IPS-20b (cell line): Measurements from ENCODE around the gene AGK.

ENCODE experiments used
- H3K27ac ChIP-seq: one replicate; pipeline ENCODE4 v1.5.1; 2013; ENCODE audit warnings: low read length
- H3K27me3 ChIP-seq: 2 replicates; pipeline ENCODE4 v1.6.1; 2013; ENCODE audit warnings: mild to moderate bottlenecking, low read length, inconsistent platforms; ENCODE audit not compliant: insufficient read depth
- H3K36me3 ChIP-seq: 2 replicates; pipeline ENCODE4 v1.6.1; 2013; ENCODE audit warnings: low read depth, mild to moderate bottlenecking, inconsistent platforms, low read length, moderate library complexity; ENCODE audit not compliant: insufficient read depth
- H3K4me1 ChIP-seq: 2 replicates; pipeline ENCODE4 v1.6.1; 2013; ENCODE audit warnings: mild to moderate bottlenecking, control low read depth, inconsistent platforms, low read length, moderate library complexity; ENCODE audit not compliant: insufficient read depth
- H3K4me3 ChIP-seq: 2 replicates; pipeline ENCODE4 v1.5.1; 2013; ENCODE audit warnings: mild to moderate bottlenecking, low read length, inconsistent platforms
- H3K9ac ChIP-seq: 2 replicates; pipeline ENCODE4 v1.6.1; 2013; ENCODE audit warnings: low read depth, mild to moderate bottlenecking, inconsistent platforms, low read length, moderate library complexity
- H3K9me3 ChIP-seq: 2 replicates; pipeline ENCODE4 v1.6.1; 2013; ENCODE audit warnings: mild to moderate bottlenecking, low read depth, low read length, inconsistent platforms; ENCODE audit not compliant: insufficient read depth

The AGK gene, protein sequence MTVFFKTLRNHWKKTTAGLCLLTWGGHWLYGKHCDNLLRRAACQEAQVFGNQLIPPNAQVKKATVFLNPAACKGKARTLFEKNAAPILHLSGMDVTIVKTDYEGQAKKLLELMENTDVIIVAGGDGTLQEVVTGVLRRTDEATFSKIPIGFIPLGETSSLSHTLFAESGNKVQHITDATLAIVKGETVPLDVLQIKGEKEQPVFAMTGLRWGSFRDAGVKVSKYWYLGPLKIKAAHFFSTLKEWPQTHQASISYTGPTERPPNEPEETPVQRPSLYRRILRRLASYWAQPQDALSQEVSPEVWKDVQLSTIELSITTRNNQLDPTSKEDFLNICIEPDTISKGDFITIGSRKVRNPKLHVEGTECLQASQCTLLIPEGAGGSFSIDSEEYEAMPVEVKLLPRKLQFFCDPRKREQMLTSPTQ

DNA sequence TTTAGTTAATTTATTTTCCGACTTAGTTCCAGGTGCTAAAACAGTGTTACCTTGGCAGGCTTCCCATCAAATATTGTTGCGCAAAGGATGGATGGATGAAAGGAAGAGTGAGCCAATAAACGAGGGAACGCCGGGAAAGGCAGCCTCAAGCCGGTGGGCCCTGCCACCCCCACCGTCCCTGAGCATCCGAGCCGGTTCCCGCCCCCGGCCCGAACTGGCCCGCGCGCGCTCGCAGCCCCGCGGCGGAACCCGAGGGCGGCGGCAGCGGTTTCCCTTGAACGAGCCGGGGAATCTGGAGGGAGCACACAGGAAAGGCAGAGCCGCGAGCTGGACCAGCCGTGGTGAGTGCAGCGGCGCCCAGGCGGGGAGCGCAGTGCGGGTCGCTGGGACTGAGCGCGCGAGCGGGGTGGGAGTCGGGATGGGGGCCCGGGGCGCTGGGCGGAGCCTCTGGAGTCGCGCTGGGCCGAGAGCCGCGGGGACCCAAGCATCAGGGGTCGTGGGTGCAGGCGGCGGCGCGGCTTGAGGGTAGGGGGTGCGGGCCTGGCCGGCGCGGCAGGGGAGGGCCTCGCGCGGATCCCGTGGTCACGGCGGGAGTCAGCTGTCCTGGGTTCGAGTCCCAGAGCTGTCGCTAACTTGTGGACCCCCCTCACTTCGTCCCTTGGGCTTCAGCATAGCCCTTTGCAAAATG is at the start of gene AGK:
TSS of gene AGK (plus strand) at position 317 of the 688 bp plus-strand sequence. CDS start 4,057 bp downstream, outside the sequence.
- H3K27me3 ChIP-seq, result no peaks in the 10 kb centered on the region
- peaks cover 10% of the 10 kb centered on the region; the same call in 1 of the 2 replicates for H3K36me3 ChIP-seq
- H3K4me1 ChIP-seq, result no peaks in the 10 kb centered on the region
- no peaks in the 10 kb centered on the region for H3K9me3 ChIP-seq
- H3K9ac ChIP-seq, result peak within 1 kb of the TSS; percentile 72; the same call in 1 of the 2 replicates
- H3K4me3 ChIP-seq, result peak within 1 kb of the TSS; percentile 78
- no peak within 1 kb of the TSS for H3K27ac ChIP-seq

DNA sequence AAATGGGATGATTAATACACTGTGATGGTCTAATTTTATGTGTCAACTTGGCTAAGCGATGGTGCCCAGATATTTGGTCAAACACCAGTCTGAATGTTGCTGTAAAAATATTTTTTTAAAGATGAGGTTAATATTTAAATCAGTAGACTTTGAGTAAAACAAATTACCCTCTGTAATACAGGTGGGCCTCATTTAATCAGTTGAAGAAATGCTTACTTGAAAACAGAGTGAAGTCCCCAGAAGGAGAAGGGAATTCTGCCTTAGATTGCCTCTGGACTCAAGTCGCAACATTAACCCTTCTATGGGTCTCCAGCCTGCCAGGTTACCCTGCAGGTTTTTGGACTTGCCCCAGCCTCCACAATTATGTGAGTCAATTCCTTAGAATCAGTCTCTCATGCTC is 49.8 kb upstream of the AGK start:
- H3K4me1 ChIP-seq, result peaks cover 5% of the 10 kb centered on the region; the same call in 1 of the 2 replicates
- H3K27ac ChIP-seq, result no peak overlapping the region
- H3K4me3 ChIP-seq, result no peak overlapping the region
- H3K9me3 ChIP-seq, result no peaks in the 10 kb centered on the region
- H3K27me3 ChIP-seq, result no peaks in the 10 kb centered on the region; the same call in 1 of the 2 replicates
- no peaks in the 10 kb centered on the region for H3K36me3 ChIP-seq
- H3K9ac ChIP-seq, result no peak overlapping the region

DNA sequence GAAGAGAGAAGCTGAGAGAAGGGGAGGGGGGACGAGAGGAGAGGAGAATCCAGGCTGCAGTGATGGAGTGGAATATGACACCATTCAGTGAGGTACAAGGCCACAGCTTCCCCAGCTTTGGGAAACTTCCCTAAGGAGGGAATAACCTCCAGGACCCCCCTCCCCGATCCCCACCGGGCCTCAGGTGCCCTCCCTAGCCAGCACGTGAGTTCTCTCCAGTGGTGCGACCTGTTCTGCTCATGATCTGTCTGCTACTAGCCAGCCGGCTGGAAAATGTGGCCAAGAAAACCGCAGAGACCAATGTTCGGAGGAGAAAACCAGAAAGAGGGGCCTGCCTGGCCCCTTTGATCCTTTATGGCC is 39.9 kb upstream of the AGK start:
- peaks cover 14% of the 10 kb centered on the region for H3K4me1 ChIP-seq
- peak overlapping the region; percentile 89; the same call in 1 of the 2 replicates for H3K9ac ChIP-seq
- H3K27ac ChIP-seq, result peak overlapping the region; percentile 44
- H3K27me3 ChIP-seq, result peaks cover 20% of the 10 kb centered on the region
- H3K9me3 ChIP-seq, result peaks cover 3% of the 10 kb centered on the region; the same call in 1 of the 2 replicates
- H3K4me3 ChIP-seq, result peak overlapping the region; percentile 82
- peaks cover 5% of the 10 kb centered on the region; the same call in 1 of the 2 replicates for H3K36me3 ChIP-seq

DNA sequence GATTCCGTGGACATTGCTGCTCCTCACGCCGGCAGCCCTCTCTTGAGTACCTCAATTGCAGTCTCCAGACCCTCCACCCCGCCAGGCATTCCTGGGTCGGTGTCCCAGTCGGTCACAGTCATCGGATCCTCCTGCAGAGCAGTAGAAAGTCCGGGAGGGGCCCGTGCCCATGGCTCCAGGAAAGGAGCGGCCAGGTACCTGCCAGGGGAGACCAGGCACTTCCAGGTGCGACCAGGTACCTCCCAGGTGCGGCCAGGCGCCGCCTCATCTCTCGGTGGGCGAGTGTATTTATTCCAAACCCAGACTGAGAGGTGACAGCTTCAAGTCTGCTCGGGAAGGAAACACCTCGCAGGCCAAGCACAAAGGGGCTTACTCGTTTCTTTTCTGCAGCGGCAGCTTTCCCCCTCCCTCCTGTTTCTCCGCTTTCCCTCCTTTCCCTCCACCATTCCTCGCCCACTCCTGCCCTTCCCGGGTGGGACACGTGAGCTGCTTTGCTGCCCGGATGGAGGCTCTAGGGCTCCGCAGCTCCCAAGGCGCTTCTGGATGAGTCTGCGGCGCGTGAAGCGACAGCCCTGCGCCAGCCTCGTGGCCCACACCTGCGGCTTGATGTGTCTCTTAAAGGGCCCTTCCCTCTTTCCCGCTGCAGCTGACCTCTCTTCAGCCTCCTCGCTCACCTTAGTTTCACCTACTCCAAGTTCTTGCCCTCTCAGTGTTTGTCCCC is 39.4 kb upstream of the AGK start:
- peak overlapping the region; percentile 44 for H3K27ac ChIP-seq
- H3K4me3 ChIP-seq, result peak overlapping the region; percentile 82
- H3K9ac ChIP-seq, result peak overlapping the region; percentile 89; the same call in 1 of the 2 replicates
- H3K27me3 ChIP-seq, result peaks cover 20% of the 10 kb centered on the region
- H3K36me3 ChIP-seq, result peaks cover 5% of the 10 kb centered on the region; the same call in 1 of the 2 replicates
- peaks cover 14% of the 10 kb centered on the region for H3K4me1 ChIP-seq
- H3K9me3 ChIP-seq, result peaks cover 3% of the 10 kb centered on the region; the same call in 1 of the 2 replicates

DNA sequence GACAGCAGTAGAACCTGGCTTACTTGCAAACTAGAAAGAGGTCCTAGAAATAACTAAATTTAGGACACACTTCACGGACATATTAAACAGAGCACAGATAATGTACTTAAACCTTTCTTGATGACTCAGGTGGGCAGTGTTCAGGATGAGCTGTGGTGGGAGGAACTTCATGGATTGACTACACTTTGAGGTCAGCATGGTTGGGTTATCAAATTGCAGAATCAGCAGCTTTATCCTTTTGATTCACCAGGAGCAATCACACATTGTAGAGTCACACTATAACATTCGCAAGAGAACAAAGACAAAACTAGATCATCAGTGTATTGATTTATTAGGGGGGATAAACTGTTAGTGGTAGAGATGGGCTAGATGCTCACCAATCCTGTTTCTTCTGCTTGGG is 38.6 kb upstream of the AGK start:
- peaks cover 14% of the 10 kb centered on the region for H3K4me1 ChIP-seq
- peaks cover 20% of the 10 kb centered on the region for H3K27me3 ChIP-seq
- H3K4me3 ChIP-seq, result peak overlapping the region; percentile 82; the same call in 1 of the 2 replicates
- peaks cover 5% of the 10 kb centered on the region; the same call in 1 of the 2 replicates for H3K36me3 ChIP-seq
- H3K9ac ChIP-seq, result peak overlapping the region; percentile 89; the same call in 1 of the 2 replicates
- H3K9me3 ChIP-seq, result peaks cover 3% of the 10 kb centered on the region; the same call in 1 of the 2 replicates
- H3K27ac ChIP-seq, result no peak overlapping the region

DNA sequence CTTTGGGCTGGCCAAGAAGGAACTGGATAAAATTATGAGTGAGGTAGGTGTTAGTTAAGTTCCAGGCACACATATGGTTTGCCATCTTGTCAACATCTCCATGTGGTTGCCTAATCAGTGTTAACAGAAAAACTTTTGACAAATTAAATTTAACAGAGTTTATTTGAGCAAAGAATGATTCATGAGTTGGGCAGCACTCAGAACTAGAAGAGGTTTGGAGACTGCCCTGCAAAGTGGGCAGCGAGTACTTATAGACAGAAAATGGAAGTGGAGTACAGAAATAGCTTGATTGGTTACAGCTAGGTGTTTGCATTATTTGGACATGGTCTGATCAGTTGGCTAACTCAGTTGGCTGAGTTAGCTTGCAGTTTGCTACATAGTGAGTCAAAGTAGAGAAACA is 37.5 kb upstream of the AGK start:
- Histone ChIP-seq H3K9ac (no peak overlapping the region), H3K36me3 (peaks cover 5% of the 10 kb centered on the region; the same call in 1 of the 2 replicates), H3K4me1 (peaks cover 14% of the 10 kb centered on the region), H3K27ac (no peak overlapping the region), H3K4me3 (no peak overlapping the region), H3K27me3 (peaks cover 20% of the 10 kb centered on the region), H3K9me3 (0 out of 2 replicates have a peak, but pooled peaks cover 3% of the 10 kb centered on the region)

DNA sequence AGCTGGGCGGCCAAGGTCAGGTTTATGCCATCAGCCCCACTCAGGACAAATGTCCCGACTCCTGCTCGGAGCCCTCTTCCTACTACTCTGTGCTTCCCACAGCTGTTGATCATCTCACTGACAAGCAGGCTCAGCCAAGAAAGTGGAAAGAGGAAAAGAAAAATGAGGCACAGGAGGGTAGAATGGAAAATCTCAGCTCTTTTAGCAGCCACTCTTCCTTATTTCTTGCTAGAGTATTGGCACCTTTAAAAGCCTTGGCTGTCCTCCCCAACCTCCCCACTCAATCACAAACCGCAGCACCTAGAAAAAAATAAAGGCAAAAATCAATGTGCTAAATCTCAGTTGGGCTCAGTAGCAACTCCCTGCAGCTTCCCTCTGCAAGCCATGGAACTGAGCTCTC is 35.3 kb upstream of the AGK start:
- Histone ChIP-seq H3K27me3 (peaks cover 20% of the 10 kb centered on the region), H3K9me3 (0 out of 2 replicates have a peak, but pooled peaks cover 3% of the 10 kb centered on the region), H3K36me3 (peaks cover 5% of the 10 kb centered on the region; the same call in 1 of the 2 replicates), H3K4me1 (peaks cover 10% of the 10 kb centered on the region), H3K4me3 (no peak overlapping the region), H3K9ac (no peak overlapping the region), H3K27ac (no peak overlapping the region)

DNA sequence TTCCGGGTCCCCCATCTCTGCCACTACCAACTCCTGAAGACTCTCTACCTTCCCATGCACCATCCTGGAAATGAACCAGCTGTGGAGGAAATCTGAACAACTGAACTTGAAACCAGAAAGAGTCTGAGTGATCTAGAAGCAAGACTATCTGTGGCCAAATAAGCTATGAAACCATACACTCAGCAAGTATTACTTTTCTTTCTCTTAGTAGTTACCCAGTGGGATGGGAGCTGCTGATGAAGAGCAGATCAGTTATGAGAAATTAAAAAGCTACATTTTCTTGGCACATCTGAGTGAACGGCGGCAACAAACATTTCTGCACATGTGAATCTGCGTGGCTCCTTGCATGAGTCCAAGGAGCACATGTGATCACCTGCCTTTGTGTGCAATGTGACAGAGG is 31.6 kb upstream of the AGK start:
- Histone ChIP-seq H3K36me3 (no peaks in the 10 kb centered on the region), H3K9ac (no peak overlapping the region), H3K4me1 (no peaks in the 10 kb centered on the region), H3K27ac (no peak overlapping the region), H3K9me3 (no peaks in the 10 kb centered on the region), H3K4me3 (no peak overlapping the region), H3K27me3 (no peaks in the 10 kb centered on the region)

DNA sequence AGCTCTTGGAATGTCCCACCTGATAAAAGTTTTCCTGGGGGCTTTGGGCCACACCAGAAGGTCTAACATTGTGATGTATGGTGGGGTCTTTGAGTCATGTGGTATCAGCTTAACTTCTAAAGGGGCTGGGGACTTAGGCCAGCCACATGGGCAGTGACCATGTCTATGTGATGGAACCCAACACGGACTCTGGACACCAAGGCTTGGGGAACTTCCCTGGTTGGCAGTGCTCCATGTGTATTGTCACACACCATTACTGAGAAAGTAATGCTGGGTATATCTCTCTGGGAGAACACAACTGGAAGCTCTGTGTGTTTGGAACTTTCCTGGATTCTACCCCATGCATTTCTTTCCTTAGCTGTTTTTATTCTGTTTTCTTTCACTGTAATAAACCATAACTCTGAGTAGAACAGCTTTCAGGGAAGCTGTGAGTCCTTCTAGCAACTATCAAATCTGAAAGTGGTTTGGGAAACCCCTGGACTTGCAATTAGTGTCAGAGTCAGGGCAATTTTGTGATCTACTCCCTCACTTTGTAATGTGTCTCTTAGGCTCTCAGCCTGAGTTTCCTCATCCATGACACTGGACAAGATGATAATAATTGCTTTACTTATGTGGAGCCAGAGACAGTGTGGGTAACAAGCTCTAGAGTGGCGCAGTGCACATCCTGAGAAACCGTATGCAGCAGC is 28.4 kb upstream of the AGK start:
- no peak overlapping the region for H3K27ac ChIP-seq
- H3K9ac ChIP-seq, result no peak overlapping the region
- no peak overlapping the region for H3K4me3 ChIP-seq
- H3K27me3 ChIP-seq, result no peaks in the 10 kb centered on the region
- H3K9me3 ChIP-seq, result no peaks in the 10 kb centered on the region
- H3K36me3 ChIP-seq, result no peaks in the 10 kb centered on the region
- H3K4me1 ChIP-seq, result 0 out of 2 replicates have a peak, but pooled peaks cover 3% of the 10 kb centered on the region

DNA sequence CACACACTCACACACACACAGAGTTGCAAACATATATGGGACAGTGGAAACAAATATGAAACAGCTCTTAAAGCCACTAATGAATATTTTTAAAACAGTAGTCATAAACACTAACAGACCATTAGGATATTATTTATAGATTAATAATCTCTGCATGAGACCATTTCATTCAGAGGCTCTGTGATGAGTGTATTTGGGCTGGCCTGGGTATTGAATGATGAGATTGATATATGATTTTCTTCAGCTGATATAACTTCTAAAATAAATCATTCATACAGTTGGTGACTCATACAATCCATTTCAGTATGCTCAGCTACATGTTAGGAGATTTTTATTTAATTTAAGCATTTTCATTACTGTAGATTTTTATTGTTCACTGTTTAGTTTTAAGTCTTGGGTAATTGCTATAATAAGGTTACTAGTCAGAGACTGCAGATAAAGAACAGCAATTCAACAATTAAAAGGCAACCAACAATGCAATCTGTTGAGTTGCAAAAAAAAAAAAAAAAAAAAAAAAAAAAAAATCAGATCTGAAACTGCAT is 25.2 kb upstream of the AGK start:
- Histone ChIP-seq H3K27me3 (no peaks in the 10 kb centered on the region), H3K27ac (no peak overlapping the region), H3K9ac (no peak overlapping the region), H3K4me3 (no peak overlapping the region), H3K36me3 (no peaks in the 10 kb centered on the region), H3K9me3 (no peaks in the 10 kb centered on the region), H3K4me1 (0 out of 2 replicates have a peak, but pooled peaks cover 3% of the 10 kb centered on the region)
